HG02938 (cell line): ENCODE measurements around the gene GRIP2.

Experiments used
- ATAC-seq: cut with Tn5 transposase; IDR thresholded peaks from one replicate; pipeline ENCODE4 v1.9.1; 2021; ENCODE audit warnings: mild to moderate bottlenecking, moderate library complexity; ENCODE audit not compliant: unreplicated experiment

The GRIP2 gene

GRCh38 chr3:14471690-14472089 is 68.5 kb downstream of the GRIP2 start:
- no peak for ATAC-seq

- ATAC-seq = no peak
Measured at GRCh38 chr3:14471016-14471415, 69.1 kb downstream of the GRIP2 start.

- no peak for ATAC-seq
Measured at GRCh38 chr3:14470461-14470860, 69.7 kb downstream of the GRIP2 start.

GRCh38 chr3:14468621-14468981 is 71.5 kb downstream of the GRIP2 start:
- ATAC-seq = no peak

GRCh38 chr3:14467814-14468620 is 72.1 kb downstream of the GRIP2 start:
- no peak for ATAC-seq

GRCh38 chr3:14466179-14466903 is 73.8 kb downstream of the GRIP2 start:
- ATAC-seq = no peak

GRCh38 chr3:14465425-14465824 is 74.7 kb downstream of the GRIP2 start:
- no peak for ATAC-seq

GRCh38 chr3:14464521-14464920 is 75.6 kb downstream of the GRIP2 start:
- no peak for ATAC-seq

GRCh38 chr3:14464141-14464465 is 76.0 kb downstream of the GRIP2 start:
- no peak for ATAC-seq

- no peak for ATAC-seq
Measured at GRCh38 chr3:14463330-14464140, 76.6 kb downstream of the GRIP2 start.

- no peak for ATAC-seq
Measured at GRCh38 chr3:14462738-14463137, 77.4 kb downstream of the GRIP2 start.

- ATAC-seq = no peak
Measured at GRCh38 chr3:14461748-14462324, 78.3 kb downstream of the GRIP2 start.

GRCh38 chr3:14461006-14461747 is 79.0 kb downstream of the GRIP2 start:
- ATAC-seq = no peak

- ATAC-seq = no peak
Measured at GRCh38 chr3:14460342-14461005, 79.7 kb downstream of the GRIP2 start.

- ATAC-seq = no peak
Measured at GRCh38 chr3:14459787-14460186, 80.4 kb downstream of the GRIP2 start.

GRCh38 chr3:14459384-14459783 is 80.8 kb downstream of the GRIP2 start:
- ATAC-seq = no peak

- ATAC-seq = no peak
Measured at GRCh38 chr3:14458434-14459275, 81.5 kb downstream of the GRIP2 start.

GRCh38 chr3:14457999-14458398 is 82.1 kb downstream of the GRIP2 start:
- ATAC-seq = no peak

GRCh38 chr3:14457481-14457880 is 82.7 kb downstream of the GRIP2 start:
- ATAC-seq = no peak
